Body of pancreas (tissue), 4 donors: Measurements from ENCODE around the gene GPC1.

Experiments
- CTCF ChIP-seq, 7 experiments: fragments of 450-650 bp in 4 of 7; fragments of 200-600 bp in 3 of 7; sonication (generic) in 3 of 7; IDR thresholded peaks; one replicate each; pipeline ENCODE4 v1.5.1; 2016 to 2019; ENCODE audit warnings: antibody characterized with exemption in 7 of 7
- POLR2A ChIP-seq, 3 donors: fragments of 450-650 bp; IDR thresholded peaks; one replicate each; pipeline ENCODE4 v1.6.1; 2016; ENCODE audit warnings: antibody characterized with exemption in 3 of 3, mild to moderate bottlenecking in 2 of 3

GRCh38 chr2:240473211-240473610 is 37.7 kb downstream of the GPC1 start:
- TF ChIP-seq POLR2A (IDR thresholded peaks at IDR 0.05) (no peak), CTCF (IDR thresholded peaks at IDR 0.05) (no peak)
